ENCODE data around the gene RHOXF2.
A peak's percentile ranks its signal among the peaks of the same experiment; 100 is the strongest.

The RHOXF2 gene

GRCh38 chrX:120207009-120207605 lies 48.7 kb downstream of the RHOXF2 start:
- in situ Hi-C loops (cut with HindIII; ENCODE audit: low sequenced_read_pairs): no loop called here
- DNase-seq (ENCODE audit: low read depth, low spot score): no peak
- no peak overlapping the region for H3K4me3 ChIP-seq (ENCODE audit: low read depth, low read length)
- no peak for TF ChIP-seq CTCF (IDR thresholded peaks at IDR 0.05; ENCODE audit: low read depth, low read length)

GRCh38 chrX:120213438-120214265 lies 55.2 kb downstream of the RHOXF2 start:
- H3K4me3 ChIP-seq (ENCODE audit: low read depth, low read length): no peak overlapping the region
- peak; percentile 49 for DNase-seq (ENCODE audit: low read depth, low spot score)
- in situ Hi-C loops (cut with HindIII; ENCODE audit: low sequenced_read_pairs): no loop called here
- peak; percentile 86 for TF ChIP-seq CTCF (IDR thresholded peaks at IDR 0.05; ENCODE audit: low read depth, low read length)
